ENCODE measurements around the gene DHRSX. TPM values are rescaled to one million over a fixed set of nuclear protein-coding genes. Genes with fewer than 3 reads are reported as not detected.

The DHRSX gene
- total RNA-seq, 1 experiment from 2014 or later, result 11.5 TPM

DNA sequence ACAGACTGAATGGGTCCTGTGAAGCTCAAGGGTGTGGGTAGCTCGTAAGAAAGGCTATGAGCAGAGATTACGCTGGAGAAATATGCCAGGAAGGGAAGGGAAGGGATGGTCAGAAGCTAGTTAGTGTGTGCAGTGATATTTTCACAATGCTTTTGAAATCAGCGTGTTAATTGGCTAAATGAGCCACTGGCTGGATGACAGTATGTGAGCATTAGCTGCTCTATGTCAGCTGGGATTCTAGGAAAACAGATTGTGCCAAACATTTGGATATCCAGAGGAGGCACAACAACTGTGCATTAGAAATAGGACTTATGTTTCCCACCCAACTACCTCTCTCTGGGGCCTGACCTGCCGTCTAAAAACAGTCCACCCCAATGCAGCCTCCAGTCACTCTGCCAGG lies 168.5 kb downstream of the DHRSX start:
- H4K20me1 ChIP-seq (ENCODE audit: low read length), result no peaks in the 10 kb centered on the region
- no peak for DNase-seq
- no peak overlapping the region for H2AFZ ChIP-seq (ENCODE audit: low read length)
- no peak for ATAC-seq
- H3K27me3 ChIP-seq (ENCODE audit: low read length), result no peaks in the 10 kb centered on the region
- H3K27ac ChIP-seq (ENCODE audit: low read length), result no peak overlapping the region
- no peak for TF ChIP-seq EZH2phosphoT487 (IDR thresholded peaks at IDR 0.05; ENCODE audit: borderline replicate concordance, low read length)
- no peak for TF ChIP-seq EZH2 (IDR thresholded peaks at IDR 0.05; ENCODE audit: low read length, unreplicated experiment)
- TF ChIP-seq, protein P1, sequence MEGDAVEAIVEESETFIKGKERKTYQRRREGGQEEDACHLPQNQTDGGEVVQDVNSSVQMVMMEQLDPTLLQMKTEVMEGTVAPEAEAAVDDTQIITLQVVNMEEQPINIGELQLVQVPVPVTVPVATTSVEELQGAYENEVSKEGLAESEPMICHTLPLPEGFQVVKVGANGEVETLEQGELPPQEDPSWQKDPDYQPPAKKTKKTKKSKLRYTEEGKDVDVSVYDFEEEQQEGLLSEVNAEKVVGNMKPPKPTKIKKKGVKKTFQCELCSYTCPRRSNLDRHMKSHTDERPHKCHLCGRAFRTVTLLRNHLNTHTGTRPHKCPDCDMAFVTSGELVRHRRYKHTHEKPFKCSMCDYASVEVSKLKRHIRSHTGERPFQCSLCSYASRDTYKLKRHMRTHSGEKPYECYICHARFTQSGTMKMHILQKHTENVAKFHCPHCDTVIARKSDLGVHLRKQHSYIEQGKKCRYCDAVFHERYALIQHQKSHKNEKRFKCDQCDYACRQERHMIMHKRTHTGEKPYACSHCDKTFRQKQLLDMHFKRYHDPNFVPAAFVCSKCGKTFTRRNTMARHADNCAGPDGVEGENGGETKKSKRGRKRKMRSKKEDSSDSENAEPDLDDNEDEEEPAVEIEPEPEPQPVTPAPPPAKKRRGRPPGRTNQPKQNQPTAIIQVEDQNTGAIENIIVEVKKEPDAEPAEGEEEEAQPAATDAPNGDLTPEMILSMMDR (conservative IDR thresholded peaks at IDR 0.05; ENCODE audit: low read depth, low read length), result no peak
- no peaks in the 10 kb centered on the region for H3K9me2 ChIP-seq (replicated peaks; ENCODE audit: low read length)
- H3K79me2 ChIP-seq (ENCODE audit: low read length), result no peaks in the 10 kb centered on the region
- ChIA-PET CTCF (no interaction called here), POLR2A (ENCODE audit: unreplicated experiment) (no interaction called here)
- H3K9ac ChIP-seq (ENCODE audit: low read length), result no peak overlapping the region
- intact Hi-C loops (cut with micrococcal nuclease), result no loop called here
- H3F3A ChIP-seq (ENCODE audit: low read length, unreplicated experiment), result no peaks in the 10 kb centered on the region
- H3K4me3 ChIP-seq (ENCODE audit: low read length), result no peak overlapping the region
- no peak overlapping the region for H3K4me2 ChIP-seq (ENCODE audit: low read length)
- no peaks in the 10 kb centered on the region for H3K9me3 ChIP-seq (ENCODE audit: low read length)
- H3K4me1 ChIP-seq (ENCODE audit: insufficient read depth, low read length), result no peaks in the 10 kb centered on the region
- H3K36me3 ChIP-seq (ENCODE audit: low read depth, low read length), result no peaks in the 10 kb centered on the region
- no TSS peak for BruUV-seq (replicated peaks)

DNA sequence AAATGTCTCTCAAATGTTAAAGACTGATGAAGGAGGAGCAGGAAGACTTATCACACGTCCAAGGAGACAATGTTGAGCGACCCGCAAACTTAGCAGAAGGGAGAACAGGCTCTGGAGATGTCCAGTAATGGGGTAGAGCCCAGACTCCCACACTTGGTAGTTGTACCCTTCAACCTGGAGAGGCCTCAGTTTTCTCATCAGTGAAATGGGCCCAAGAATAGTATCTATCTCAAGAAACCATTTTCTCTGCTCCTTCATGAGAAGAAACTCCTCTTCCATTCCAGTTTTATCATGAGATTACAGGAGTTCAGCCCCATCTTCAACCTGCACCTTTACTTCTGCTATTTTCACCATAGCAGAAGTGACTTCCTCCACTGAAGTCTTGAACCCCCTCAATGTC lies 169.9 kb downstream of the DHRSX start:
- H3K4me2 ChIP-seq (ENCODE audit: low read length), result no peak overlapping the region
- H3K27me3 ChIP-seq (ENCODE audit: low read length), result no peaks in the 10 kb centered on the region
- H3K4me3 ChIP-seq (ENCODE audit: low read length), result no peak overlapping the region
- H3K9ac ChIP-seq (ENCODE audit: low read length), result no peak overlapping the region
- no peak for ATAC-seq
- no peak for DNase-seq
- intact Hi-C loops (cut with micrococcal nuclease), result no loop called here
- H3K9me2 ChIP-seq (replicated peaks; ENCODE audit: low read length), result no peaks in the 10 kb centered on the region
- TF ChIP-seq, protein P1 (conservative IDR thresholded peaks at IDR 0.05; ENCODE audit: low read depth, low read length), result no peak
- TF ChIP-seq EZH2 (IDR thresholded peaks at IDR 0.05; ENCODE audit: low read length, unreplicated experiment) (no peak), EZH2phosphoT487 (IDR thresholded peaks at IDR 0.05; ENCODE audit: borderline replicate concordance, low read length) (no peak)
- H3K79me2 ChIP-seq (ENCODE audit: low read length), result no peaks in the 10 kb centered on the region
- POLR2A ChIA-PET (ENCODE audit: unreplicated experiment), result no interaction called here
- no peaks in the 10 kb centered on the region for H3K4me1 ChIP-seq (ENCODE audit: insufficient read depth, low read length)
- no peak overlapping the region for H2AFZ ChIP-seq (ENCODE audit: low read length)
- H3K9me3 ChIP-seq (ENCODE audit: low read length), result no peaks in the 10 kb centered on the region
- no peaks in the 10 kb centered on the region for H3K36me3 ChIP-seq (ENCODE audit: low read depth, low read length)
- no peak overlapping the region for H3K27ac ChIP-seq (ENCODE audit: low read length)
- H3F3A ChIP-seq (ENCODE audit: low read length, unreplicated experiment), result no peaks in the 10 kb centered on the region
- no peaks in the 10 kb centered on the region for H4K20me1 ChIP-seq (ENCODE audit: low read length)
- no TSS peak for BruUV-seq (replicated peaks)
- CTCF ChIA-PET, result no interaction called here

GRCh38 chrX:2330487-2330886 lies 170.3 kb downstream of the DHRSX start:
- Histone ChIP-seq H4K20me1 (ENCODE audit: low read length) (no peaks in the 10 kb centered on the region), H3K9ac (ENCODE audit: low read length) (no peak overlapping the region), H3K4me2 (ENCODE audit: low read length) (no peak overlapping the region), H3K4me1 (ENCODE audit: insufficient read depth, low read length) (no peaks in the 10 kb centered on the region), H3K9me3 (ENCODE audit: low read length) (no peaks in the 10 kb centered on the region), H3K79me2 (ENCODE audit: low read length) (no peaks in the 10 kb centered on the region), H3K27me3 (ENCODE audit: low read length) (no peaks in the 10 kb centered on the region), H3F3A (ENCODE audit: low read length, unreplicated experiment) (no peaks in the 10 kb centered on the region), H3K36me3 (ENCODE audit: low read depth, low read length) (no peaks in the 10 kb centered on the region), H3K27ac (ENCODE audit: low read length) (no peak overlapping the region), H3K4me3 (ENCODE audit: low read length) (no peak overlapping the region), H2AFZ (ENCODE audit: low read length) (no peak overlapping the region), H3K9me2 (replicated peaks; ENCODE audit: low read length) (no peaks in the 10 kb centered on the region)
- TF ChIP-seq, protein P1 (conservative IDR thresholded peaks at IDR 0.05; ENCODE audit: low read depth, low read length), result no peak
- TF ChIP-seq EZH2phosphoT487 (IDR thresholded peaks at IDR 0.05; ENCODE audit: borderline replicate concordance, low read length), result no peak
- no peak for TF ChIP-seq EZH2 (IDR thresholded peaks at IDR 0.05; ENCODE audit: low read length, unreplicated experiment)
- POLR2A ChIA-PET (ENCODE audit: unreplicated experiment), result no interaction called here
- no peak for DNase-seq
- intact Hi-C loops (cut with micrococcal nuclease), result no loop called here
- CTCF ChIA-PET, result no interaction called here
- no TSS peak for BruUV-seq (replicated peaks)
- ATAC-seq, result no peak

All from PC-3 (cell line).